ENCODE data around the gene GJC1. TPM values are rescaled to one million over a fixed set of nuclear protein-coding genes. Genes with fewer than 3 reads are reported as not detected.
A peak's percentile ranks its signal among the peaks of the same experiment; 100 is the strongest.

Gene GJC1
- total and polyA plus RNA-seq, 2 of the 8 experiments (the other 6 are each of a cell fraction or from before 2014, with no cell fraction given): 29.1 to 154 TPM

DNA sequence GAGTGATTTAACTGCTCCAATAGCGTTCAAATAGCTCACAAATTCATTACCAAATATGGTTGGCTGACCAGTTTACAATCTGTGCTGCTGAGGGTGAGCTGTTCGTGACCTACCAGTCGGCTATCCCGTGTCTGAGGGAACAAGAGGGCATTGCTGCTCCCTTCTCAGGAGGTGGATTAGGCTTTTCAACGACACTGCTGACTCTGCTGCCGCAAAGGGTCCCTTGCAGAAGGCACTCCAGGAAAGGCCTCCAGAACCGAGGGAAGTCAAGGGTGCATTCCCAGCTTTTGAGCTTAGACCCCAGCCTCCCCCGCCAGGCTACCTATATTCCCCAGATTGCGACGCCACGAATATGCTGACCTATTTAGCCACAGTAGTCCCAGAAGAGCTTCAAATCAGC lies 32.3 kb downstream of the GJC1 start:
- no peak overlapping the region for H2BK120ac ChIP-seq (replicated peaks; ENCODE audit: low read depth, low read length)
- H2BK20ac ChIP-seq (ENCODE audit: low read length): no peak overlapping the region
- no peak overlapping the region for H2AFZ ChIP-seq (ENCODE audit: low read length)
- peaks cover 0 to 3% (median 1%) of the 10 kb centered on the region in 4 experiments; a peak in 2 of 7 replicates for H3K4me1 ChIP-seq (replicated peaks in 1 of 4; ENCODE audit: control insufficient read depth in 3 of 4, insufficient read depth in 4 of 4, low read length in 3 of 4)
- no peak overlapping the region for H2BK15ac ChIP-seq (ENCODE audit: low read length)
- no peak overlapping the region for H3K18ac ChIP-seq (ENCODE audit: extremely low read depth, low read length)
- H2AK5ac ChIP-seq (ENCODE audit: low read depth, low read length): no peak overlapping the region
- POLR2A ChIA-PET (ENCODE audit: partially characterized antibody): interaction anchor here (0.6 to 4.0 kb wide), 12 partner anchors 11 to 70 kb away, joined by 3 to 17 read pairs (median 4); no protein-coding TSS in a partner anchor
- no peak overlapping the region for H4K8ac ChIP-seq (ENCODE audit: extremely low read depth, insufficient read depth, low read length)
- no peak overlapping the region for H3K4me3 ChIP-seq (ENCODE audit: extremely low read depth in 1 of 4, insufficient read depth in 2 of 4, low read depth in 3 of 4, low read length in 4 of 4)
- H3K27me3 ChIP-seq (replicated peaks in 1 of 4; ENCODE audit: control insufficient read depth in 3 of 4, extremely low read depth in 1 of 4, insufficient read depth in 3 of 4, low read length in 3 of 4): no peaks in the 10 kb centered on the region
- no peak overlapping the region for H4K91ac ChIP-seq (replicated peaks; ENCODE audit: insufficient read length, low read length)
- no peak overlapping the region for H3K4ac ChIP-seq (replicated peaks; ENCODE audit: insufficient read length, low read depth, low read length)
- no peak overlapping the region for H3K56ac ChIP-seq (replicated peaks; ENCODE audit: insufficient read length, low read depth, low read length)
- CTCF ChIA-PET (ENCODE audit: partially characterized antibody): interaction anchor here (0.6 to 3.7 kb wide), 16 partner anchors 10 to 558 kb away, joined by 3 to 22 read pairs (median 4); no protein-coding TSS in a partner anchor
- no peak overlapping the region for H3K4me2 ChIP-seq (ENCODE audit: insufficient read depth in 1 of 2, low read depth in 2 of 2, low read length in 2 of 2)
- H3K9me3 ChIP-seq (ENCODE audit: insufficient read depth in 2 of 2, low read depth in 1 of 2, low read length in 1 of 2): no peaks in the 10 kb centered on the region
- H3K14ac ChIP-seq (ENCODE audit: insufficient read length): no peak overlapping the region
- H3K27ac ChIP-seq (ENCODE audit: low read depth, low read length): no peak overlapping the region
- H3K79me2 ChIP-seq (ENCODE audit: control insufficient read depth in 1 of 2, insufficient read depth in 2 of 2, low read length in 2 of 2): peaks cover 0 to 5% of the 10 kb centered on the region in 2 experiments; a peak in 1 of 4 replicates
- H3K23ac ChIP-seq (ENCODE audit: insufficient read length): no peak overlapping the region
- DNase-seq (ENCODE audit: low read depth in 1 of 2, low spot score in 2 of 2): no peak
- H3K36me3 ChIP-seq (ENCODE audit: control insufficient read depth in 2 of 4, insufficient read depth in 4 of 4, low read length in 3 of 4): peaks cover 0 to 19% (median 10%) of the 10 kb centered on the region in 4 experiments; a peak in 7 of 8 replicates
- H3K9ac ChIP-seq (replicated peaks in 1 of 4; ENCODE audit: extremely low read depth in 1 of 4, low read depth in 3 of 4, low read length in 3 of 4): no peak overlapping the region
- peak; percentile 64 for TF ChIP-seq POLR2AphosphoS5 (IDR thresholded peaks at IDR 0.05; ENCODE audit: low read depth, low read length)
- TF ChIP-seq CBX5 (IDR thresholded peaks at IDR 0.05; ENCODE audit: low read depth, low read length): no peak
- H4K5ac ChIP-seq (ENCODE audit: insufficient read length, low read depth, low read length): no peak overlapping the region
- 93% methylated on average over 11 of the region's 11 CpGs; no CpG with 5 or more reads in 1 of the 2 experiments for WGBS, 2 experiments (ENCODE audit: extremely low coverage in 1 of 2, insufficient coverage in 1 of 2, insufficient read length in 1 of 2, insufficient replicate concordance in 2 of 2, low coverage in 1 of 2, low lambda C conversion rate in 2 of 2, missing lambda C conversion rate in 1 of 2)
- H4K20me1 ChIP-seq (replicated peaks in 1 of 2; ENCODE audit: control insufficient read depth in 1 of 2, insufficient read depth in 2 of 2, low read length in 2 of 2): peaks cover 0 to 6% of the 10 kb centered on the region in 2 experiments
- H3K23me2 ChIP-seq (ENCODE audit: low read depth, low read length): no peaks in the 10 kb centered on the region
- H2BK5ac ChIP-seq (ENCODE audit: low read depth, low read length): no peak overlapping the region
- H3K79me1 ChIP-seq (ENCODE audit: low read depth, low read length): no peaks in the 10 kb centered on the region
- no peak for FAIRE-seq
- no peak overlapping the region for H2BK12ac ChIP-seq (ENCODE audit: low read depth, low read length)

Measured in H1 (cell line).